PC-9 (cell line): ENCODE measurements around the gene SCML1. TPM values are rescaled to one million over a fixed set of nuclear protein-coding genes. Genes with fewer than 3 reads are reported as not detected.

ENCODE experiments used
- BruUV-seq: library from RNA; stranded (reverse); fragments of 400-500 nt; replicated peaks from 2 replicates; lab custom pipeline; 2021; lab: Mats Ljungman, UMichigan
- CTCF ChIA-PET: fragments of 300-600 bp; sonication (Branson Sonifier 250); formaldehyde crosslinking; loops from one replicate; lab custom pipeline; 2022; ENCODE audit warnings: antibody characterized with exemption; lab: Charles Lee
- POLR2A ChIA-PET: fragments of 300-600 bp; sonication (Branson Sonifier 250); formaldehyde crosslinking; loops from one replicate; lab custom pipeline; 2022; ENCODE audit warnings: antibody characterized with exemption; ENCODE audit not compliant: unreplicated experiment; lab: Charles Lee
- DNase-seq, 2 experiments: peaks; one replicate each; pipeline versions ENCODE4 v3.0.0 to v3.0.0-alpha.2; 2015 to 2022; ENCODE audit warnings: mixed read lengths in 1 of 2
- H2AFZ ChIP-seq: fragments of 200-600 bp; sonication (generic); 2 replicates; pipeline ENCODE4 v1.8.1; 2017; ENCODE audit warnings: antibody characterized with exemption
- H3F3A ChIP-seq: fragments of 200-600 bp; sonication (generic); 2 replicates; pipeline ENCODE4 v1.8.1; 2017; ENCODE audit warnings: antibody characterized with exemption, mild to moderate bottlenecking, low read depth; ENCODE audit not compliant: insufficient read depth
- H3K27ac ChIP-seq: fragments of 200-600 bp; sonication (generic); 2 replicates; pipeline ENCODE4 v1.6.1; 2016; ENCODE audit warnings: mixed run types
- H3K27me3 ChIP-seq: fragments of 200-600 bp; sonication (generic); 2 replicates; pipeline ENCODE4 v1.6.1; 2016; ENCODE audit warnings: low read depth, mixed run types; ENCODE audit not compliant: insufficient read depth
- H3K36me3 ChIP-seq: fragments of 200-600 bp; sonication (generic); 2 replicates; pipeline ENCODE4 v1.6.1; 2016; ENCODE audit warnings: low read depth, mixed run types
- H3K4me1 ChIP-seq: fragments of 200-600 bp; sonication (generic); replicated peaks from 2 replicates; pipeline ENCODE4 v1.6.1; 2016; ENCODE audit warnings: mixed run types; ENCODE audit not compliant: insufficient read depth
- H3K4me2 ChIP-seq: fragments of 200-600 bp; sonication (generic); 2 replicates; pipeline ENCODE4 v1.6.1; 2017; ENCODE audit warnings: mixed run types
- H3K4me3 ChIP-seq: fragments of 200-600 bp; sonication (generic); 2 replicates; pipeline ENCODE4 v1.6.1; 2016; ENCODE audit warnings: mixed run types
- H3K79me2 ChIP-seq: fragments of 200-600 bp; sonication (generic); 2 replicates; pipeline ENCODE4 v1.6.1; 2017; ENCODE audit warnings: low read depth, mixed run types
- H3K9me2 ChIP-seq: fragments of 200-600 bp; sonication (generic); 2 replicates; pipeline ENCODE4 v1.8.1; 2017; ENCODE audit warnings: mild to moderate bottlenecking; ENCODE audit not compliant: insufficient read depth
- H3K9me3 ChIP-seq: fragments of 200-600 bp; sonication (generic); 2 replicates; pipeline ENCODE4 v1.8.1; 2016; ENCODE audit warnings: low read depth; ENCODE audit not compliant: insufficient read depth
- H4K20me1 ChIP-seq: fragments of 200-600 bp; sonication (generic); 2 replicates; pipeline ENCODE4 v1.8.1; 2017; ENCODE audit not compliant: insufficient read depth
- CTCF ChIP-seq: fragments of 200-600 bp; sonication (generic); conservative IDR thresholded peaks from 2 replicates; pipeline ENCODE4 v1.6.1; 2017; ENCODE audit warnings: mixed run types, antibody characterized with exemption, mild to moderate bottlenecking, moderate library complexity
- EZH2 ChIP-seq: fragments of 200-600 bp; sonication (generic); IDR thresholded peaks from 2 replicates; pipeline ENCODE4 v1.8.0; 2017; ENCODE audit warnings: antibody characterized with exemption, low read depth
- intact Hi-C: fragments of 100-400 bp; cut with micrococcal nuclease; formaldehyde crosslinking; loops from one replicate; pipeline ENCODE4 v1.10.0; 2022; ENCODE audit not compliant: unreplicated experiment
- total RNA-seq: library from RNA; stranded (reverse); gene quantifications from 2 replicates; pipeline ENCODE4 v1.2.3, GENCODE V29; 2021

Gene SCML1
- total RNA-seq, 1 experiment from 2014 or later: 9.3 TPM

GRCh38 chrX:17700976-17701375 lies 36.3 kb upstream of the SCML1 start:
- H3K9me3 ChIP-seq: no peaks in the 10 kb centered on the region
- H3K9me2 ChIP-seq: no peaks in the 10 kb centered on the region
- peak overlapping the region; percentile 38 for H3K4me2 ChIP-seq
- intact Hi-C loops: no loop called here
- CTCF ChIA-PET: no interaction called here
- H3K79me2 ChIP-seq: no peaks in the 10 kb centered on the region
- no peak overlapping the region for H2AFZ ChIP-seq
- no TSS peak for BruUV-seq
- H3F3A ChIP-seq: peaks cover 32% of the 10 kb centered on the region
- peak overlapping the region; percentile 81 for H3K27ac ChIP-seq
- peak in 1 of 2 experiments; percentile 85 for DNase-seq
- H3K27me3 ChIP-seq: no peaks in the 10 kb centered on the region
- TF ChIP-seq EZH2: no peak
- TF ChIP-seq CTCF: no peak
- no peaks in the 10 kb centered on the region for H3K36me3 ChIP-seq
- POLR2A ChIA-PET: interaction anchor here (0.5 kb wide), 1 partner anchor 22 kb away, joined by 9 read pairs; no protein-coding TSS in a partner anchor
- peaks cover 38% of the 10 kb centered on the region for H3K4me1 ChIP-seq
- no peaks in the 10 kb centered on the region for H4K20me1 ChIP-seq
- no peak overlapping the region for H3K4me3 ChIP-seq

GRCh38 chrX:17703201-17703600 lies 34.1 kb upstream of the SCML1 start:
- intact Hi-C loops: no loop called here
- TSS peak; percentile 91 for BruUV-seq
- POLR2A ChIA-PET: interaction anchor here (0.7 kb wide), 1 partner anchor 99 kb away, joined by 6 read pairs; no protein-coding TSS in a partner anchor
- Histone ChIP-seq H3K4me1 (peaks cover 58% of the 10 kb centered on the region), H4K20me1 (no peaks in the 10 kb centered on the region), H3K27ac (peak overlapping the region; percentile 81), H3K9me2 (no peaks in the 10 kb centered on the region), H3K9me3 (no peaks in the 10 kb centered on the region), H3K4me2 (peak overlapping the region; percentile 55), H3K79me2 (no peaks in the 10 kb centered on the region), H2AFZ (no peak overlapping the region), H3K36me3 (no peaks in the 10 kb centered on the region), H3K4me3 (no peak overlapping the region), H3K27me3 (no peaks in the 10 kb centered on the region), H3F3A (peaks cover 40% of the 10 kb centered on the region)
- peak in 1 of 2 experiments; percentile 72 for DNase-seq
- no peak for TF ChIP-seq EZH2
- TF ChIP-seq CTCF: no peak
- CTCF ChIA-PET: interaction anchor here (0.6 kb wide), 1 partner anchor 461 kb away, joined by 3 read pairs; no protein-coding TSS in a partner anchor

- CTCF ChIA-PET: interaction anchor here (0.6 kb wide), 1 partner anchor 649 kb away, joined by 3 read pairs; the partner anchor contains the start of gene SCML2
- TF ChIP-seq EZH2: no peak
- no peak for TF ChIP-seq CTCF
- H2AFZ ChIP-seq: no peak overlapping the region
- H3K79me2 ChIP-seq: no peaks in the 10 kb centered on the region
- no peak for DNase-seq
- H3K36me3 ChIP-seq: no peaks in the 10 kb centered on the region
- intact Hi-C loops: no loop called here
- peaks cover 55% of the 10 kb centered on the region for H3K4me1 ChIP-seq
- POLR2A ChIA-PET: no interaction called here
- H3K27me3 ChIP-seq: no peaks in the 10 kb centered on the region
- no peaks in the 10 kb centered on the region for H3K9me3 ChIP-seq
- no TSS peak for BruUV-seq
- no peaks in the 10 kb centered on the region for H3K9me2 ChIP-seq
- no peak overlapping the region for H3K27ac ChIP-seq
- no peaks in the 10 kb centered on the region for H4K20me1 ChIP-seq
- H3F3A ChIP-seq: peaks cover 40% of the 10 kb centered on the region
- H3K4me3 ChIP-seq: no peak overlapping the region
- no peak overlapping the region for H3K4me2 ChIP-seq
Observed at GRCh38 chrX:17705211-17705610, 32.1 kb upstream of the SCML1 start.
